UCSD-AML1 (cell line): Measurements from ENCODE around the gene ZBTB20.

ENCODE experiments used
- DNase-seq: peaks from one replicate; lab custom pipeline; 2025; ENCODE audit not compliant: unreplicated experiment; lab: John Stamatoyannopoulos, UW

ZBTB20 gene

DNA sequence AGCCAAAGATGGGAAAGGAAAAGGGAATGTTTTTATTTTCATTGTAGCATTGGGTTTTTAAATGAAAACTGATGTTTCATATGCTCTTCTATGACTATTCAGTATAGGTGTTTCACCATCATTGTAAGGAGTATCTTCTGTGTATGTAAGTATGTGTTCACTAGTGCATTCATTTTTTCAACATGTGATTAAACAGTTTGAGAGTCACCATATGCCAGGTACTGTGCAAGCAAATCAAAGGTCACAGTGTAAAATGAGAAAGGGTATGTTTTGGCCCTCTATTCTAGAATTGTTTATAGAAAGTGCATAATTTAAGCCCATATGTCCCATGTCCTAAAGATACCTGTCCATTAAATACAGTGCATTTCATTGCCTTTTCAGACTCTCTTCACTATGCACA, 207.2 kb downstream of the ZBTB20 start:
- no peak for DNase-seq

DNA sequence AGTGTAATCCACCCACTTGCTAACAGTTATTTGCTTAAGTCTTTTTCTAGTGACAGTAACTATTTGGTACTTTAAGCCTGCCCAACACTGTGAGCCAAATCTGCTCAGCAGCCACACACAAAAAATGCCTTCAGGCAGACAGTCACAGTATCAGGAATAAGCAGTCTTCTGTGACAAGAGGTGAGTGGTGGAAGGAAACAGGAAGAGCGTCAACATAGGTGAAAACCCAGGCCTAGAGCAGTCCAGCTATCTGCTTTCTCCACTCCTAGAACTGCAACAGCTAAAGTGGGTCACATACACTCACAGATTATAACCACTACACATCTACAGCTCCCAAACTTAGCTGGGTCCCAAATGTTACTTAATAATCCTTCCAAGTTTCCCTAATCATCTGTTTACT, 213.7 kb downstream of the ZBTB20 start:
- no peak for DNase-seq

DNA sequence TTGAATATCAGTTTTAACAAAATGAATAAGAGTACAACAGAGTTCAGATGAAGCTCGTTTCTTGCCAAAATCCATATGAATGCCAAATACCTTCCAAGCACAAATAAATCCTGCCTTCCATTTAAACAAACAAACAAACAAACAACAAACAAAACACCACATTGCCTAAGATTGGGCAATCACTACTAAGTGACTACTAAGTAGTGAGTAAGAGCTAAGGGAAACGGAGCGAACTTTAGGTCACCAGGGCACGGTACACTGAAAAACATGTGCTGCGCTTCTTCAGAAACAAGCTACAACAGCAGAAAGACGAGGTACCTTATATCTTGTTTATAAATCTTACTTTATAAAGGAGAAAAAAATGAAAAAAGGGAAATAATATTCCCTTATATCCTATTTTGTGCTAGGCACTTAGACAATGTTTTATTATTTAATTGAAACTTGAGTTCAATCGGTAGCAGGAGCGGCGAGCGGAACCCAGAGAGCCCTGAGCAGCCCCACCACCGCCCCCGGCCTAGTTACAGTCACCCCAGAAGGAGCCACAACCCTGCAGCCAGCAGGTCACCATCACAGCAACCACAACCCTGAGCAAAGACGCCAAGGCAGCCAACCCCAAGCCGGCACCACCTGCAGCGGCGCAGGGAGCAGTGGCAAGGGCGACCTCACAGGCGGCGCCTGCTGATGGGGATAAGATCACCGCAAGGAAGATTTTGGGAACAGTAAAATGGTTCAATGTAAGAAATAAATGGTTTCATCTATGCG, 216.9 kb downstream of the ZBTB20 start:
- DNase-seq, result no peak

DNA sequence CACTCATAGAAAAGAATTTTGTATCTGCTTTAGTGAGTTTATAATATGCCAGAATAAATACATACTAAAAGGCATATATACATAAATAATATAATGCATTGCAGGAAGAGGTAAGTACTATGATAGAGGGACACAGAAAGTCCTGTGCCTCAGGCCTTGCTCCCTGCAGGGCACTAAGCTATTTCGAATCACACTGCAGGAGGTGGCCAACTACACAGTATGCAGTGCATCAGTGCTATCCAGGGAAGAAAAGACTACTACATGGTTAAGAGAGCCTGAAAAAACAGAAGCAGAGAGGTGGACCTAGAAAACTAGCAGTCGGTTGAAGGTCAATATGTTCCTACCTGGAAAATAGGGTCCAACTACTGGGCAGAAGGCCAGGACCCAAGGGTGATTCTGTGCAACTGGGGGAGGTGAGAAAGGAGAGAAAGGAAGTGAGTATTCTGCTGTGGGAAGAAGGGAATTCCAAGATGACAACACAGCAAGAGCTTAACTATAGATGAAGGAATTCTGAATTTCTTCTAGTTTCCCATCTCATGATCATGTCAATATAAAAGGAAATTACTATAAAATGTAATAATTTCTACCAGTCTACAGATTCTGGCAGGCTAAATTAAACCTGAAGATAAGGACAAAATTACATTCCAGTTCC, 218.0 kb downstream of the ZBTB20 start:
- DNase-seq, result no peak

DNA sequence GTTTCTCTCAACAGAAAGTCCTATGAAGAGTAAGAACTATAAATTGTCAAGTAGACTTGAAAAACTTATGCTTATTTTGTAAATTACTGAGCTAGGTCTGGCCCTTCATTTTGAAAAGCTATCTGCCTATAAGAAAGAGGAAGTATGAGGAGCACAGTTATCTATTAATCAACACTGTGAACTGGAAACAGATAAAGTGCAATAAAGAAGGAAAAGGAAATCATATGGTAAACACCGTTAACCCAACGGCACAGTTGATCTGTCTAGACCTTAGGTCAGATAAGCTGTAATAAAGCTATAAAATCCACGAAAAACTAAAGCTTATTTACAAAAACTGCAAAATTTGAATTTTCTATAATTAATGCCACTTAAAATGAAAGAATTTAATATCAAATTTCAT, 242.5 kb downstream of the ZBTB20 start:
- DNase-seq, result no peak

DNA sequence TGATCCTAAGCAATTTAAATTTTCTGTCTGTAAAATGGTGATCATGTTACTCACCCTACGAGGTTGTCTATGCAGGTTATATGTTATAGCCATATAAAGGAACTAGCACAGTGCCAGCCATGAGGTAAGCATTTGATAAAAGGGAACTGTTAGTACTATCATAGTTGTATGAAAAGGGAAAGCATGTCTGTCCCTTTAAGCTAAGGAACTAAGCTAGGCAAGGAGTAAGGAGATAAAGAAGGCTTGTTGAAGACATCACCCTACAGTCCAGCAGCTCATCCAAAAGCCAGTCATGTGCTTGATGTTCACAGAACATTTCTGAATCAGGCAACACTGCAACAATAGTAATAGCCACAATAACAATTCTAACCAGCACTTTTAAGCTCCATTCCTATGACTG, 243.9 kb downstream of the ZBTB20 start:
- DNase-seq, result no peak

DNA sequence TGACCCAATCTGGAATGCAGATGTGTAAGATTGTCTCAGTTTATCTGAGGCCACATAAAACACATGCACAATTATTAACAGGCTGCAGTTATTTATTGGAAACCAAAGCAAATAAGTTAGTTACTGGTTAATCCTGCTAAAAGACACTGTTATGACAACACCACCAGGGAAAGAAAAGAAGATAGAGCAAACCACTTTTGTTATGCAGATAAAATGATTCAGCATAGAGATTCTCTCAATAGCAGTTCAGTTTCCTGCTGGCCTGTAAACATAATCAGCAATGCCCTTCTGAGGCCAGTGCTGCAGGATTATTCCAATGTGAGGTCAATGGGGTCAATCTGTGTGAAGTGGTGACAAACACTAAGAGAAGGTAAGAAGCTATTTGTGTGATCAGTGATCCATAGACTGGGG, 244.4 kb downstream of the ZBTB20 start:
- DNase-seq, result no peak

DNA sequence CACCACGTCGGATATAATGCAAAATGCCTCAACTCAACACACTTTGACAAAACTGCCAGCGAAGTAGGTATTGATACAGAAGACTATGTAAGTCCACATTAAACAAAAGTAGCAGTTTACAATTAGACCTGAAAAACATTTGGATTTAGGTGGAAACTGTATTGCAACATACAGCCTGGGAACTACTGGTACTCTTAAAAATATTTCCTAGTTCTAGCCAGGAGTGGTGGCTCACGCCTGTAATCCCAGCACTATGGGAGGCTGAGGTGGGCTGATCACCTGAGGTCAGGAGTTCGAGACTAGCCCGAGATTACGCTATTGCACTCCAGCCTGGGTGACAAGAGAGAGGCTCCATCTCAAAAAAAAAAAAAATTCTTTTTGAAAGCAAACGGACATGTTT, 246.2 kb downstream of the ZBTB20 start:
- no peak for DNase-seq

DNA sequence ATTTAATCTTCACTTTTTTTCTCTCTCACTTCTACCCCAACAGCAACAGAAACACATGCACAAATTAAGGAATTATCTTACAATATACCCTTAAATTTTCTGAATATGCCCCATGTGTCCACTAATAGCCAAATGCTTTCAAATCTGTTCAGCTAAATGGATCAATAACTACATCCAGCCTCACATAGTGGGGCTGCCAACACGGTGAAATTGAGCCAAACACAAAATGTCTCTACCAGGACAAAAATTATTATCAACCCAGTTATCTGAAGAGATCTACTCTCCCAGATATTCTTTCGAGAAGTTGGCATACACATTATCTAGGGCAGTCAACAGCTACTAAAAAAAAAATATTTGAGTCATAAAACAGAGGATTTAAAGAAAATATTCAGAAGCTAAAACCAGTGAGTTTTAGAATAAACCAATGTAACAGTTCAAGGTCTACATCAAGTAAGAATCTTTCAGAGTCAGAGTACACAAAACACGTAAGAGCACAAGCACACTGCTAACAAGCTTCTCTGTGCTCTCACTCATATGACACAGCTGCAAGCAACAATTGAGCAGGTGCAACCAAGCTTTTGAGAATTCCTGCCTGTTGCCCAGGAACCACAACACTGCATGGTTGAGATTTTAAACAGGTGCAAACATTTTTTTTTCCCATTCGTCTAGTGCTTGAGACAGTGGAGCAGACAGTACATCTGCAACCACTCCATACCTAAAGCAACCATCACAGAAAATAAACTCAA, 247.7 kb downstream of the ZBTB20 start:
- no peak for DNase-seq

DNA sequence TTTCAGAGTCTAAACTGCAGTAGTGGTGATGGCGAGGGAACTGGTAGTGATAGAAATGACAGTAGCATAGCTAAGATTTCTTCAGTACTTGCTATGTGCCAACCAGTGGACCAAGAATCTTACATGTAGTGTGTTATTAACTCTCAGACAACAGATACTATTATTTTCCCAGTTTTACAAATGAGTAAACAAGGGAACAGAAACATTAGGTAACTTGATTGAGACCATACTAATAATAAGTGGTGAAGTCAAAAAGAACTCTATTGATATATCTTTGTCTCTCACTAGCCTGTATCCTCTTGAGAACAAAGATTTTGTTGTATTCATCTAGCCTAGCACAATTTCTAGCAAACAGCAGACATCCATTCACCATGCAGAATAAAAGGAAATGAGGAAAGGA, 250.1 kb downstream of the ZBTB20 start:
- DNase-seq, result no peak

DNA sequence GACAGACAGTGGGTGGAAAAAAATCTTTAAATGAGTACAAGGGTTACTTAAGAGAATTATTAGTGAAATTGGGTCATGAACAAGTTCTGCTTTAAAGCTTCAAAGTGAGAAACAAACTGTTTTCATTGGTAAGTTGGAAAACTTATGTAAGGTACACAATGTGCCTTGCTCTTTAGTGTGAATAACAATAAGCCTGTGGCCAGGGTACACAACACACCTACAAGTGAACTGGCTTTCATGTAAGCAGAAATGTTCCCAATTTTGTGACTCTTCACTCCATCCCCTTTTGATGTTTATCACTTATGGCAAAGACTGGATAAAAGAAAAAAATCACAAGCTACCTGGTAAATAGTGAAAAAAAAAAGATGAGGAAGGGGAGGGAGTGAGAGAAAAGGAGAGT, 253.7 kb downstream of the ZBTB20 start:
- DNase-seq, result no peak

DNA sequence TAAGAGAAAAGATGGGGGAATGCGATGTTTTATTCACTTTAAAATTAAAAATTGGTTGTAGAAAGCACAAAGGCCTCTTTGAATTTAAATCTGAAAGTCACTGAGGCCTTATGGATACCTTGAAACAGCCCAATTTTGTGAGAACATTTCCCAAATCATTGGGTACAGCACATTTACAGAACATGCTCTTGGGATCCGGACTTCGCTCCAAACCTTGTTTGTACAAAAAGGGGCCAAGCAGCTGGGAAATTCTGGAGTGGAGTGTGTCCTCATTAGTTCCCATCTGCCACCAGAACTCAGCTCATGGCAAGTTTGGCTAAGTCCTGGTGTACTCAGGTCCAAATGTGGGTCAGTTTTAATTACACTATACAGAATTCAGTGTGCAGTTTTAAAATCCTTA, 254.2 kb downstream of the ZBTB20 start:
- no peak for DNase-seq

DNA sequence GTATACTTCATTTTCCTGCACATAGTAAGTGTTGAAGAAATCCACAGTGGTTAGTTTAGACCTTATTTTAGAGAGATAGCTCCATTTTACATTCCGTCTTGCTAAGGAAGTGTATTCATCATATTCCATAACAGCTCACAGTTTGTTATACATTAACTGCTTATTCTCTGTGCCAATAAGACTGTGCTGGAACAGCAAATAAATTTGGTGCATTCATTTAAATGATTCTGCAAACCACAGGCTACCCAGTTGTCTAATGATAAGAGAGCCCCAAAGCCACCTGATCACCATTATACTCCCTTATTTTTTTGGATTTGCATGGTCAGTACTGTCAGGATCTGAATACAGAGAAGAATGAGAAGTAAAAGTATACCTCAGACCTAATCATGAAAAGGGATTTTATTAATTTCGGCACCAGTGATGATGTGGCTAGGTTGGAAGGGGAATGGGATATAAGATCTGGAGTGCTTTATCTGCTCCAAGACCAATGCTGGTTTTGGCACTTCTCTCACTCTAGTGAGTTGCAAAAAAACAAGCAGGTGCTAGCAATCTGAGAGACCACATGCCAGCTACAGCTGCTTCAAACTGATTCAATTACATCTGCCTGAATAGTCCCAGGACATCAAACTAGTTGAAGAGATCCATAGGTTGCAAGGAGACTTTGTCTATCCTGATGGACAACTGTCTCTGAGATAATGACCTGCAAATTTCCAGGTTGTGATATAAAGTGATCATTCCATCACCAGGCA, 254.8 kb downstream of the ZBTB20 start:
- DNase-seq, result no peak

DNA sequence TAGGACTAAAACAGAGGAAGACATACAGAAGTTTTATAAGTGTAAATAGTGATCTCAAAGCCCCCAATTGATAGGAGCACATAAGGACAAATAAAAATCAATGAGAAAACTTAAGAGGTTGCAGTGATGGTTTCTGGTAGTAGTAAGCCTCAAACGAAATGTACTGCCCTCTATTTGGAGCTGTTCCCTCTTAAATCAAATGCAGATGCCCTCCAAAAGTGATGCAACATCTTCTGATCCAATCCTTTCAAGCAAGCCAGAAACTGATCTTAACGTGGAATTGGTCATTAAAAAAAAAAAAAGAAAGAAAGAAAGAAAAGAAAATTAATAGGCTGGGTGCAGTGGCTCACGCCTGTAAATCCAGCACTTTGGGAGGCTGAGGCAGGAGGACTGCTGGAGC, 259.3 kb downstream of the ZBTB20 start:
- DNase-seq, result no peak

DNA sequence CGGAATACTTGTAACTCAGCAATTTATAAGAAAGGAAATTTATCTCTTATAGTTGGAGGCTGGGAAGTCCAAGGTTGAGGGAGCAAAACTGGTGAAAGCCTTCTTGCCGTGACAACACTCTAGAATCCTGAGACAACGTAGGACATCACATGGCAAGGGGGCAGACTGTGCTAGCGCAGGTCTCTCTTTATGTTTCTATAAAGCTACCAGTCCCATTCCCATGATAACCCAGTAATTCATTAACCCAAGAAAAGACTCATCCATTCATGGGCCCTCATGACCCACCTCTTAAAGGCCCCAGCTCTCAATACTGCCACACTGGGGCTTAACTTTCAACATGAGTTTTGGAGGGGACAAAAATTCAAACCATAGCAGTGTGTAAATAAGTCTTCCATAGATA, 260.2 kb downstream of the ZBTB20 start:
- no peak for DNase-seq

DNA sequence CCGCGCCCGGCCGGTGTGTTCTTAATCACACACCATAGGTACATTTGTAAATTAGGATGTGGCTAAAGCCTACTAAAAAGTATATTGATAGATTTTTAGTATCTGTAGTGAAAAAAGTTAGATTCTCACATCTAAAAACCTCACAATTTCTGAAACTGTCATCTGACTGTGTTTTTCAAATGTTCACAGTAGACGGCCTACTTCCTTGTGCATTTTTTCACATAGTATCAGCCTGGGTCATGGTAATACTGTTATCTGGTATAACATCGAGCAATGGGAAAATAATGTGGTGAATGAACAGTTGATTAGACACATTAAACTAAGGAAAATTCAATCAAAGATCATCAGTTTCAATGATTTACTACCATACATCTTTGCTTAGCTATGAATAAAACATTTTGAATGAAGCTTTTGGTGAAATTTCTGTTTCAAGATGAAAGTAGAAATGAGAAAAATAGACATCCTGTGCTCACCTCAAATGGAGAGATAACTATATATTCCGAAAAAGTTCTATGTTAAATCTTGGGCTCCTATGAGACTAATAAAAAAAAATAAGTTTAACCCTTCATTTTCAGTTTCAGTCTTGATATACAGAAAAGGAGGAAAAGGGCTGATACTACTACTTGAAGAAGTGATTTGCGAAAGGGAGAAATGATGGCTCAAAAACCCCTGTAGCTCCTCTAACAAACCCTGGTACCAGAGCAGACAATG, 262.7 kb downstream of the ZBTB20 start:
- no peak for DNase-seq

DNA sequence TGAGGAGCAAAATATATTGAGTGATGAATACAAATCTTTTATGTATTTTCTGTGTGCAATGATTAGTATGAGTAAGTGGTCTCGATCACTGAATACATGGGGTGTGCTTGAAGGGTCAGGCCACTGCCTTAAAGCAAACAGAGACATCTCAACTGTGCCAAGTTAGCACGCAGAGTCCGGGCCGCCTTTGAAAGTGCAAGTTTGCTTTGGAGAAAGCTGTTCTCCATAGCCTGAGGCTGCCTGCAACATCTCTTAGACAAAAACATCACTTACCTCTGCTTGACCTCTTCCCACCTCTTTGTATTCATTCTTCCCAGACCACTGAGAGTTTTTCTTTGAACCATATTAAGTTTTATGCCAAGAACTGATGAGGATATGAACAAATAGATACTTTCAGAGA, 267.0 kb downstream of the ZBTB20 start:
- no peak for DNase-seq

DNA sequence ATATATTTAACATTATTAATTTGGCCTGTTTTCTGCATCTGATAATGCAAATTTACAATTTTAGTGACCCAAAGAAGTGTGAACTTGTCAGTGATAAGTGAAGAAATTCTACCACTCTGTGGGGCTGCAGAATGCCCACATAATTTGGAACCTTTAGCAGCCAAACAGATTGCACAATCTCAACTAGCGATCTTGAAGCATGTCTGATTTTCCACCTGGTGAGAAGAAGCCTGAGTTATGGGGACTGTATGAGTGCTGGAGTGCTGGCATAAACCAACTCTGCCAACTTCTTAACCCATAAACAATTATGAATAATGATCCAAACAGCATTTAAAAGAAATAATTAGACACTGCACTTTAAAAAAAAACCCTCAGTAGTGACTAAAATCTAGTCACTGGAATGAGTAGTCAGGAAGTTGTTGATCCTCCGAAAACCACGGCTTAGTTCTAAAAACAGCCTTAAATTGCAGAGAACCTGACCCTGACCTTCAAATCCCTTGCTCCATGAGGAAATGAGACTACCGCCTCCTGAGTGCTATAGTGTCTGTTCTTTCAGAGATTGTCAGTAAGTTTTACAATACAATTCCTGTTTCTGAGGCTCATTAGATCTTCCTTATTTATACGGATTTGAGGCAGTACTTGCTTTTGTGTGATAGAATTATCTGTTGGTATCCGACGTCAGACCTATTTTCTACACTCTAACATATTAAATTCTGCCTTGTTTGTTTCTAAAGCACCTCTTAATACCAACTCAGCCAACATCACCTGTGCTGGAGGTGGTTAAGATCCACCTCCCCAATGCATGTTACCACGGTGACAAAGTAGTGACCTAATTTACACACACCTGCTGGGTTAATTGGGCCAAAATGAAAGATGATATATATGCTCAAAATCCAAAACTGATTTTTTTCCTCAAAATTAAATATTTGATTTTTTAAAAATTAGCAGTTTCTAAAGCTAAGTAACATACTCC, 267.7 kb downstream of the ZBTB20 start:
- DNase-seq, result no peak

DNA sequence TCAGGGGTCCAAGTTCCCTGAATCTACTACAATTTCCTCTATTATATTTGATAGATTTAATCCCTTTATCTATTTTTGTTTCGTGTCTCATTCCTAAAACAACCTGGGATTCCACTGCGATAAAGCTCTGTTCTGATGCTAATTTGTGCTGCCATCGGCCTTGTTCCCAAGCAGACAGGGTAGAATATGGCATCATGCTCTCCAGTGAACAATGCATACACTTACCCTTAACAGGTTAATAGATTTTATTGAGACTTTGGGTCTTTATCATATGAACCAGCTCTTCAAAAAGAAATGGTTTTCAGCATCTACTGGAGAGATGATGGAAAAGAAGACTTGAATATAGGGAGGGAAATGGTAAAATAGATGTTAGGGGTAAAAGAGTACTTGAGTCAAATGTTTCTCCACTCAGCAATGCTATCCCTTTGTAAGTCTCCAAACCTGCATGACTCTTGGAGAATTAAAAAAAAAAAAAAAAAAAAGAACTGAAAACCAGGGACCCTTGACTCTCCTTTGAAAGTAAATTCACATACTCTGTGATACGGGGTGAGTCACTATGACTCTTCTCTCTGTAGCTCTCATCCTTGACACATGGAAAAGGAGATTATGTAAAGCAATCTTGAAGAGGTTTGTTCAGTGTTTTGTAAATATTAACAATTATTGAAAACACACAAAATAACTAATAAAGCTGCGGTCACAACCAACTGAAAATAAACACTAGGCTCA, 268.8 kb downstream of the ZBTB20 start:
- no peak for DNase-seq
